ENCODE measurements around the gene FAM111A.
"Not testable (repeated sequence)": the region's sequence is repeated elsewhere in the genome, so short reads cannot be mapped to it uniquely, and the experiment has no call there.

FAM111A gene

GRCh38 chr11:59142530-59143507, at the start of gene FAM111A:
Gene FAM111A, plus strand, starts transcription at chr11:59142856. Its CDS starts 6,017 bp downstream, at chr11:59148873.
- DNase-seq = peak; percentile 91

GRCh38 chr11:59093576-59093975, 49.1 kb upstream of the FAM111A start:
- not testable (repeated sequence) for DNase-seq

GRCh38 chr11:59095225-59095624, 47.4 kb upstream of the FAM111A start:
- DNase-seq = not testable (repeated sequence)

- DNase-seq = not testable (repeated sequence)
Measured at GRCh38 chr11:59095972-59096575, 46.6 kb upstream of the FAM111A start.

GRCh38 chr11:59097113-59097708, 45.4 kb upstream of the FAM111A start:
- peak; percentile 76 for DNase-seq

- DNase-seq = not testable (repeated sequence)
Measured at GRCh38 chr11:59097938-59098337, 44.7 kb upstream of the FAM111A start.

- DNase-seq = peak; percentile 59
Measured at GRCh38 chr11:59102259-59102765, 40.3 kb upstream of the FAM111A start.

- DNase-seq = peak; percentile 82
Measured at GRCh38 chr11:59106363-59107336, 36.0 kb upstream of the FAM111A start, which contains the start of gene FAM111B. Gene FAM111B, plus strand, starts transcription at chr11:59107237. Its CDS starts 2,389 bp downstream, at chr11:59109626.

- peak; percentile 13 for DNase-seq
Measured at GRCh38 chr11:59107721-59108120, 34.9 kb upstream of the FAM111A start.

GRCh38 chr11:59112494-59112893, 30.2 kb upstream of the FAM111A start:
- no peak for DNase-seq

- DNase-seq = no peak
Measured at GRCh38 chr11:59114344-59114743, 28.3 kb upstream of the FAM111A start.

- DNase-seq = no peak
Measured at GRCh38 chr11:59115553-59115952, 27.1 kb upstream of the FAM111A start.

GRCh38 chr11:59117774-59118173, 24.9 kb upstream of the FAM111A start:
- DNase-seq = no peak

GRCh38 chr11:59119826-59120225, 22.8 kb upstream of the FAM111A start:
- no peak for DNase-seq

GRCh38 chr11:59135648-59136461, 6.8 kb upstream of the FAM111A start:
- peak; percentile 88 for DNase-seq

- not testable (repeated sequence) for DNase-seq
Measured at GRCh38 chr11:59136551-59136950, 6.1 kb upstream of the FAM111A start.

- no peak for DNase-seq
Measured at GRCh38 chr11:59137190-59137589, 5.5 kb upstream of the FAM111A start.

- DNase-seq = no peak
Measured at GRCh38 chr11:59138643-59139042, 4.0 kb upstream of the FAM111A start.

- DNase-seq = no peak
Measured at GRCh38 chr11:59141191-59141590, 1.5 kb upstream of the FAM111A start.

GRCh38 chr11:59141673-59142460, 789 bp upstream of the FAM111A start:
- no peak for DNase-seq

All from CD4-positive, alpha-beta T cell treated with Interleukin-17A for 1 hour (primary cell).